Endothelial cell (in vitro differentiated cells): Measurements from ENCODE around the gene MYO3A. TPM values are rescaled to one million over a fixed set of nuclear protein-coding genes. Genes with fewer than 3 reads are reported as not detected.

ENCODE experiments used
- DNase-seq: peaks from one replicate; pipeline ENCODE4 v3.0.0; 2021; ENCODE audit warnings: low spot score
- H3K27ac Mint-ChIP-seq: one replicate; pipeline ENCODE4 v1.8.0; 2021; ENCODE audit warnings: mixed read lengths, inconsistent platforms; ENCODE audit not compliant: unreplicated experiment
- H3K27me3 Mint-ChIP-seq: one replicate; pipeline ENCODE4 v1.8.0; 2021; ENCODE audit warnings: mild to moderate bottlenecking, moderate library complexity, mixed read lengths, inconsistent platforms; ENCODE audit not compliant: unreplicated experiment
- H3K36me3 Mint-ChIP-seq: one replicate; pipeline ENCODE4 v1.8.0; 2021; ENCODE audit warnings: mild to moderate bottlenecking, low read depth, mixed read lengths, inconsistent platforms; ENCODE audit not compliant: unreplicated experiment
- H3K4me1 Mint-ChIP-seq: one replicate; pipeline ENCODE4 v1.8.0; 2021; ENCODE audit warnings: mild to moderate bottlenecking, mixed read lengths, inconsistent platforms; ENCODE audit not compliant: unreplicated experiment
- H3K4me3 Mint-ChIP-seq: one replicate; pipeline ENCODE4 v1.8.0; 2021; ENCODE audit warnings: mild to moderate bottlenecking, mixed read lengths, inconsistent platforms; ENCODE audit not compliant: unreplicated experiment
- H3K9me3 Mint-ChIP-seq: one replicate; pipeline ENCODE4 v1.8.0; 2021; ENCODE audit warnings: mixed read lengths, inconsistent platforms; ENCODE audit not compliant: unreplicated experiment
- CTCF ChIP-seq: fragments of 200-600 bp; sonication (generic); IDR thresholded peaks from one replicate; pipeline ENCODE4 v1.5.0; 2021; ENCODE audit warnings: antibody characterized with exemption; ENCODE audit not compliant: unreplicated experiment
- total RNA-seq: library from RNA; stranded (reverse); fragmentation: NEBNext Ultra II Directional; extraction: Animal tissue kit (Norgen Biotek cat#: 25700); gene quantifications from one replicate; pipeline ENCODE4 v1.2.1, GENCODE V29; 2021; ENCODE audit not compliant: unreplicated experiment

Gene MYO3A
- total RNA-seq, 1 donor from 2014 or later: 11.4 TPM

- H3K4me3 Mint-ChIP-seq: no peak overlapping the region
- H3K27ac Mint-ChIP-seq: no peak overlapping the region
- DNase-seq: no peak
- no peaks in the 10 kb centered on the region for H3K9me3 Mint-ChIP-seq
- no peak for TF ChIP-seq CTCF
- peaks cover 3% of the 10 kb centered on the region for H3K36me3 Mint-ChIP-seq
- H3K4me1 Mint-ChIP-seq: peaks cover 19% of the 10 kb centered on the region
- H3K27me3 Mint-ChIP-seq: no peaks in the 10 kb centered on the region
Measured at GRCh38 chr10:25912866-25913265, 21.2 kb upstream of the MYO3A start.

GRCh38 chr10:25914776-25915175, 19.3 kb upstream of the MYO3A start:
- Mint-ChIP-seq H3K4me3 (no peak overlapping the region), H3K4me1 (peaks cover 5% of the 10 kb centered on the region), H3K27me3 (no peaks in the 10 kb centered on the region), H3K9me3 (no peaks in the 10 kb centered on the region), H3K27ac (no peak overlapping the region), H3K36me3 (no peaks in the 10 kb centered on the region)
- DNase-seq: no peak
- no peak for TF ChIP-seq CTCF

GRCh38 chr10:25934621-25935139, 651 bp downstream of the MYO3A start:
- Mint-ChIP-seq H3K4me3 (peak overlapping the region; percentile 97), H3K27ac (peak overlapping the region; percentile 36), H3K4me1 (peaks cover 10% of the 10 kb centered on the region), H3K27me3 (peaks cover 3% of the 10 kb centered on the region), H3K9me3 (no peaks in the 10 kb centered on the region), H3K36me3 (no peaks in the 10 kb centered on the region)
- DNase-seq: peak; percentile 69
- peak; percentile 49 for TF ChIP-seq CTCF

- H3K4me3 Mint-ChIP-seq: no peak overlapping the region
- H3K27ac Mint-ChIP-seq: no peak overlapping the region
- no peaks in the 10 kb centered on the region for H3K36me3 Mint-ChIP-seq
- no peaks in the 10 kb centered on the region for H3K9me3 Mint-ChIP-seq
- peaks cover 2% of the 10 kb centered on the region for H3K27me3 Mint-ChIP-seq
- no peak for DNase-seq
- no peak for TF ChIP-seq CTCF
- peaks cover 10% of the 10 kb centered on the region for H3K4me1 Mint-ChIP-seq
Measured at GRCh38 chr10:25938405-25938804, 4.4 kb downstream of the MYO3A start.

GRCh38 chr10:25944771-25945170, 10.7 kb downstream of the MYO3A start:
- Mint-ChIP-seq H3K9me3 (peaks cover 4% of the 10 kb centered on the region), H3K27ac (no peak overlapping the region), H3K36me3 (peaks cover 5% of the 10 kb centered on the region), H3K4me1 (peaks cover 4% of the 10 kb centered on the region), H3K27me3 (peaks cover 2% of the 10 kb centered on the region), H3K4me3 (no peak overlapping the region)
- no peak for DNase-seq
- TF ChIP-seq CTCF: no peak
